HepG2 (cell line): ENCODE measurements around the gene SKI. TPM values are rescaled to one million over a fixed set of nuclear protein-coding genes. Genes with fewer than 3 reads are reported as not detected.

Experiments used
- polyA plus RNA-seq, 8 experiments: library from polyadenylated mRNA; depleted of rRNA in 3 of 8; stranded (reverse) in 7 of 8; unstranded in 1 of 8; fragments of >200 nt; fragmentation: Illumina TruSeq in 4 of 8; extraction: Trizol in 4 of 8; gene quantifications; 2 replicates each; pipeline versions ENCODE4 v1.2.1 to v1.2.3, GENCODE V29; 2011 to 2016; ENCODE audit warnings: low read depth in 4 of 8, missing spikeins in 1 of 8, mixed read lengths in 1 of 8; ENCODE audit not compliant: insufficient read depth in 1 of 8
- total RNA-seq, 5 experiments: library from RNA; depleted of rRNA; stranded (reverse); fragments of >200 nt; fragmentation: Illumina TruSeq; extraction: Trizol; gene quantifications; 2 replicates each; pipeline ENCODE4 v1.2.3, GENCODE V29; 2016; ENCODE audit warnings: low read depth in 1 of 5
- TF ChIP-seq, protein P1 (sequence below): sonication (generic); formaldehyde crosslinking; IDR thresholded peaks from 2 replicates; pipeline ENCODE4 v1.8.1; 2023; ENCODE audit warnings: mild to moderate bottlenecking, moderate library complexity, missing genetic modification reagents
- TF ChIP-seq, protein P2 (sequence below): sonication (generic); formaldehyde crosslinking; IDR thresholded peaks from 2 replicates; pipeline ENCODE4 v1.8.1; 2023; ENCODE audit warnings: mild to moderate bottlenecking, missing genetic modification reagents, borderline replicate concordance

The SKI gene
- total and polyA plus RNA-seq, 2 of the 13 experiments (the other 11 are each of a cell fraction or from before 2014, with no cell fraction given) = 4.7 to 6.9 TPM

DNA sequence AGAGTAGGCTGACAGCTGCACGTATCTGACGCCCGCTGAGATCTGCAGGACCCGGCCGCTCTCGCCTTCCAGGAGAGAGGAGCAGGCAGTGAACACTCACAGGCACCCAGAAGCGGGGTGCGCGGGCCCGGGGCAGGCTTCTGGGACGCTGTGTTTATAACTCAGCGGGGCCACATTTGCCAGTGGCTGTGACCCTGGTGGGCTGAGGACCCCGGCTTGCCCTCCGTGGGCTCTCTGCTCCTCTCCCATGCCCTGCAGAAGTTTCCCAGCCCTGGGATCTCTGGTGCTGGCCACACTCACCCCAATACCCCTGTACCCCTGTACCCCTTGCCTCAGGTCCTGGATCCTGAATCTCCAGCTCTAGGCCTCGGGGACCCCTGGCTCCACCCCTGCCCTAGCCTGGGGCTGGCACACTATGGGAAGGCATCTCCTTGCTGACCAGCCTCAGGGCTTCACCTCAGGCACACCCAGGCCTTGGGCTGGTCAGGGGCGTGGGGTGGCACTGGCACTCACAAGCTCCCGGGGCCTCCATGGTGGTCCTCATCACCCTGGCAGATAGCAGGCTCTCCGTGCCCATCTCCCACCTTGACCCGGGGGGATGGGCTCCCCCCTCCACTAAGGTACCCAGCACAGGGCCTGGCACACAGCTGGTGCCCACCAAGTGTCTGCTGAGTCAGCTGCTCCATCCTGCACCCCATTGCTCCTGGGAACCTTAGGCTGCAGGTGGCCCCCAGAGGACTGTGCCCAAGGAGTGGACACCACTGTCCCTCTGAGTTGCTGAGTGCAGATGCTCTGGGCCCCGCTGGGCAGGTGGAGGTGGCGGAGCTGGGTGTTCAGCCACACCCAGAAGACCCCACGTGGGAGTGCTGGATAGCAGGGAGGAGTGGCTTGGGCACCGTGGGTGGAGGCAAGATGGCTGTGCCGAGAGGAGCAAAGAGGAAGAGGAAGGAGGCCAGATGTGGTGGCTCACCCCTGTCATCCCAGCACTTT is 130.8 kb downstream of the SKI start (continued):
- TF ChIP-seq, protein P1, sequence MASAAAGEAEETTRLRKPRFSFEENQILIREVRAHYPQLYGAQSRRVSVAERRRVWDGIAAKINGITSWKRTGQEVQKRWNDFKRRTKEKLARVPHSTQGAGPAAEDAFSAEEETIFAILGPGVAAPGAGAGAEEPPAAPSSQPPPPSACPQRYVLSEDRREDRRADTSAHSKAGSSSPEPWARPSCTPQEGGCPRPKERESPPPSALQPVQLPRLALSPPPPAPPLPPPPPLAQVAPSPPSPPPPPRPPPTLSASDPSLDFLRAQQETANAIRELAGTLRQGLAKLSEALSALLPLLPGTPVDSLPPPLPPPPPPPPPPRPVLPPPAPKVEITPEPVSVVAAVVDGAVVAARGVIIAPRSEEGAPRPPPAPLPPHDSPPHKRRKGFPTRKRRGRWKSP (CRISPR knock-in tag) = no peak
- TF ChIP-seq, protein P2, sequence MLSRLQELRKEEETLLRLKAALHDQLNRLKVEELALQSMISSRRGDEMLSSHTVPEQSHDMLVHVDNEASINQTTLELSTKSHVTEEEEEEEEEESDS (CRISPR knock-in tag) = no peak
- TF ChIP-seq, all 625 proteins: peak for 0

Other genes with a start within 250 kb of the SKI start
- 0.27 TPM in 1 of 2 replicates, not detected in the other for gene CFAP74, start 224.5 kb upstream of the SKI start, total RNA-seq (2016; rRNA removed; fragmentation: Illumina TruSeq; extraction: Trizol)
- 0.57 and 0.62 TPM in 2 replicates for gene CFAP74, start 224.5 kb upstream of the SKI start, polyA plus RNA-seq (2011; rRNA removed)
- not detected in 2 replicates for gene GABRD, start 209.0 kb upstream of the SKI start, total RNA-seq (2016; rRNA removed; fragmentation: Illumina TruSeq; extraction: Trizol)
- gene GABRD, start 209.0 kb upstream of the SKI start, polyA plus RNA-seq (2011; rRNA removed) = 0.22 TPM in 1 of 2 replicates, not detected in the other
- 21.9 and 34.7 TPM in 2 replicates for gene PRKCZ, start 177.9 kb upstream of the SKI start, total RNA-seq (2016; rRNA removed; fragmentation: Illumina TruSeq; extraction: Trizol)
- 85.2 and 85.8 TPM in 2 replicates for gene PRKCZ, start 177.9 kb upstream of the SKI start, polyA plus RNA-seq (2011; rRNA removed)
- 10.4 and 10.8 TPM in 2 replicates for gene FAAP20, start 33.5 kb upstream of the SKI start, total RNA-seq (2016; rRNA removed; fragmentation: Illumina TruSeq; extraction: Trizol)
- 9.6 and 14.4 TPM in 2 replicates for gene FAAP20, start 33.5 kb upstream of the SKI start, polyA plus RNA-seq (2011; rRNA removed)
- gene MORN1, start 163.2 kb downstream of the SKI start, total RNA-seq (2016; rRNA removed; fragmentation: Illumina TruSeq; extraction: Trizol) = 3.9 and 6.5 TPM in 2 replicates
- 2.6 and 3.1 TPM in 2 replicates for gene MORN1, start 163.2 kb downstream of the SKI start, polyA plus RNA-seq (2011; rRNA removed)
- gene RER1, start 163.5 kb downstream of the SKI start, total RNA-seq (2016; rRNA removed; fragmentation: Illumina TruSeq; extraction: Trizol) = 83.9 and 128 TPM in 2 replicates
- 135 and 164 TPM in 2 replicates for gene RER1, start 163.5 kb downstream of the SKI start, polyA plus RNA-seq (2011; rRNA removed)
- gene PEX10, start 184.2 kb downstream of the SKI start, total RNA-seq (2016; rRNA removed; fragmentation: Illumina TruSeq; extraction: Trizol) = 38.3 and 39.6 TPM in 2 replicates
- gene PEX10, start 184.2 kb downstream of the SKI start, polyA plus RNA-seq (2011; rRNA removed) = 16.1 and 21.0 TPM in 2 replicates
- gene PLCH2, start 248.0 kb downstream of the SKI start, total RNA-seq (2016; rRNA removed; fragmentation: Illumina TruSeq; extraction: Trizol) = 0.14 and 0.15 TPM in 2 replicates
- 0.67 and 1.3 TPM in 2 replicates for gene PLCH2, start 248.0 kb downstream of the SKI start, polyA plus RNA-seq (2011; rRNA removed)